Erythroblast (primary cell): Measurements from ENCODE around the gene SLC19A1.

Experiments
- DNase-seq, 2 experiments: peaks; one replicate each; lab custom pipeline; 2025; lab: John Stamatoyannopoulos, UW
- GATA1 ChIP-seq: IDR thresholded peaks from 2 replicates; pipeline ENCODE4 v1.6.1; 2011; ENCODE audit warnings: low read depth, mild to moderate bottlenecking, control low read depth, low read length, moderate library complexity
- POLR2A ChIP-seq: IDR thresholded peaks from 2 replicates; pipeline ENCODE4 v1.6.1; 2011; ENCODE audit warnings: mild to moderate bottlenecking, low read length

Gene SLC19A1

DNA sequence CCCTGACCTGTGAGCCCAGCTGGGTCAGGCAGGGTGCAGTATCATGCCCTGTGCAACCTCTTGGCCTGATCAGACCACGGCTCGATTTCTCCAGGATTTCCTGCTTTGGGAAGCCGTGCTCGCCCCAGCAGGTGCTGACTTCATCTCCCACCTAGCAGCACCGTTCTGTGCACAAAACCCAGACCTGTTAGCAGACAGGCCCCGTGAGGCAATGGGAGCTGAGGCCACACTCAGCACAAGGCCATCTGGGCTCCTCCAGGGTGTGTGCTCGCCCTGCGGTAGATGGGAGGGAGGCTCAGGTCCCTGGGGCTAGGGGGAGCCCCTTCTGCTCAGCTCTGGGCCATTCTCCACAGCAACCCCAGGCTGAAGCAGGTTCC, 29.6 kb downstream of the SLC19A1 start:
- no peak for TF ChIP-seq POLR2A
- TF ChIP-seq GATA1: no peak
- DNase-seq: no peak

DNA sequence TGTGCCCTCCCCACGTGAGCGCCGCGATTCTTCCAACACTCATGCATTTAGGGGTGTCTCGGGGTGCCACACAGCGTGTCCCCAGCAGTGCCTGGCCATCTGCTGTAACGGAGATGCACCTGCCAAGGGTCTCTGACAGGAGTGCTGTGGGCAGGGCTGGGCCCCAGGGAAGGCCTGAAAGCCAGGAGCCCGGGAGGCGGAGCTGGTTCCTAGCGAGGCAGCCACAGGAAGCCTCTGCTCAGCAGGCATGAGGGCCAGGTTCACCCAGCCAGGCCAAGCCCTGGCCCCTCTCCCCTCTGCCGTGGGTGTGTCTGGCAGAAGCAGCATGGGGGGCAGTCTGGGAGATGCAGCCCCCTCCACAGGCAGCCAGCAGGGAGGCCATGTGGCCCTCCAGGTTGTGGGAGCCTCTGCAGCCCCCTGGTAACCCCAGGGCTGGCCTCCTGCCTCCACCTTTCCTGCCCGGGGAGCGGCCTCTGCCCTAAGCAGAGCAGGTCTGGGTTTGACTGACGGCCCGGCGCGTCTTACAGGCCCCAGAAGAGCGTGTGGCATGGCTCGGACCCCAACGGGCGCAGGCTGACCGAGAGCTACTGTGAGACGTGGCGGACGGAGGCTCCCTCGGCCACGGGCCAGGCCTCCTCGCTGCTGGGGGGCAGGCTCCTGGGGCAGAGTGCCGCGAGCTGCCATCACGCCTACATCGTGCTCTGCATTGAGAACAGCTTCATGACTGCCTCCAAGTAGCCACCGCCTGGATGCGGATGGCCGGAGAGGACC, 30.4 kb downstream of the SLC19A1 start:
- TF ChIP-seq POLR2A (no peak), GATA1 (no peak)
- no peak for DNase-seq

DNA sequence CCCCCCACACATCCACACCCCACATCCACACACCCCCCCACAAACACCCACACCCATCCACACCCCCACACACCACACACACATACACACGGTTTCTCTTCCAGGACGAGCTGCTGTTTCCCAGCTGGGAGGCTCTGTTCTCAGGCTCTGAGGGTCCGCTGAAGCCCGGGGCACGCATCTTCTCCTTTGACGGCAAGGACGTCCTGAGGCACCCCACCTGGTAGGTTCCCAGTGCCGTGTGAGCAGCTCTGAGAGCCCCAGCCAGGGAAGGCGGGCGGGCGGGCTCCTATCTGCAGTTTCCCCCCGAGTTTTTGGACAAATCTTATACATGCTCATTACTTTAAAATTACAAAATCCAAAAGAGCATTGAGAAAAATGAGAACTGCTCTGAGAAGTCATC, 31.2 kb downstream of the SLC19A1 start:
- DNase-seq: no peak
- TF ChIP-seq POLR2A (no peak), GATA1 (no peak)

DNA sequence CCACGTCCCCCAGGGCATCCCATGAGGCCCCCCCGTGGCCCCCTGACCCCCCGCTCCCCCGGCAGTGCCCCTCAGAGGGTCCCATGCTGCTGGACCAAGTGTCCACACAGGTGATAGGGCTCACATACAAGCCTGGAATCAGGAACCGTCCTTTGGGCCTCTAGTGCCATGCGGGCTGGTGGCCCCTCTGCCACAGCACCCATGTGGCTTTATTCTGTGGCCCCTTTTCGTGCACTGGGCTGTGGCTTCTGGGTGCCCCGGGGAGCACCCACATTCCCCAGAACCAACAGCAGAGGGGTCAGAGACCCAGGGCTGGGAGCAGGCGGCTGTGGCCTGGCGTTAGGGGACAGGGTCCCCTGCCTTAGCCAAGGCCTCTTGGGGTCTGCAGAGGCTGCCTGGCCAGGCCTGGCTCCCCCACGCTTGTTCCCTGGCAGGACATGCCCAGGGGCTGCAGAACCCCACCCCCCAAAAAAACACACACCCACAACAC, 31.7 kb downstream of the SLC19A1 start:
- DNase-seq: no peak
- TF ChIP-seq GATA1 (no peak), POLR2A (no peak)

DNA sequence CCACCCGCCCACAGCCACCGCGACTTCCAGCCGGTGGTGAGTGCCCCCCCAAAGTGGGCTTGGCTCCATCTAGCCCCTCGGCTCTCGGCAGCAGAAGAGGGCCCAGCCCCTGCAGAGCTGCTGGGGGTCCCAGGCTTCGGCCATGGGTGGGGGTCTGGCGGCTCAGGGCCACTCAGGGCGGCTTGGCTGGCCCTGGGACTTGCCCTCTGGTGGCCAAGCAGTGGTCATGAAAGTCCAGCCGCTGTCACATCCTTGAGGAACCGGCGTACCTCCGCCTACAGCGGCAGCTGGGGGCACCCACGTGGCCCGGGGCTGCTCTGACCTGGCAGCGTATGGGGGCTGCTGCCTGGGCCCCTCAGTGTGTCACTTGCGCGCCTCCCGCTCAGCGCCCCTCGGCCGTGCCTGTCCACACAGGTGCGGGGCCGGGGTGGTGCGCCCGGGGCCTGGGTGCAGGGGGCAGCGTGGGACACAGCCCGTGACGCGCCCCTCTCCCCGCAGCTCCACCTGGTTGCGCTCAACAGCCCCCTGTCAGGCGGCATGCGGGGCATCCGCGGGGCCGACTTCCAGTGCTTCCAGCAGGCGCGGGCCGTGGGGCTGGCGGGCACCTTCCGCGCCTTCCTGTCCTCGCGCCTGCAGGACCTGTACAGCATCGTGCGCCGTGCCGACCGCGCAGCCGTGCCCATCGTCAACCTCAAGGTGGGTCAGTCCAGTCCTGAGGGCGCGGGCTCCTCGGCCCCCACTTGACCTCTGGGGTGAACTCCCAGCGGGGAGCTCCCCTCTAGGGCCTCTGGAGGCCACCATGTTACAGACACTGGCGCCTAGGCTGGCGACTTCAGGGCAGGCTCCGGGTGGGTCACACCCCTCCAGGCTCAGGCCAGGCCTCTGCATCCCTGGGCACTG, 32.4 kb downstream of the SLC19A1 start:
- no peak for TF ChIP-seq GATA1
- no peak for TF ChIP-seq POLR2A

DNA sequence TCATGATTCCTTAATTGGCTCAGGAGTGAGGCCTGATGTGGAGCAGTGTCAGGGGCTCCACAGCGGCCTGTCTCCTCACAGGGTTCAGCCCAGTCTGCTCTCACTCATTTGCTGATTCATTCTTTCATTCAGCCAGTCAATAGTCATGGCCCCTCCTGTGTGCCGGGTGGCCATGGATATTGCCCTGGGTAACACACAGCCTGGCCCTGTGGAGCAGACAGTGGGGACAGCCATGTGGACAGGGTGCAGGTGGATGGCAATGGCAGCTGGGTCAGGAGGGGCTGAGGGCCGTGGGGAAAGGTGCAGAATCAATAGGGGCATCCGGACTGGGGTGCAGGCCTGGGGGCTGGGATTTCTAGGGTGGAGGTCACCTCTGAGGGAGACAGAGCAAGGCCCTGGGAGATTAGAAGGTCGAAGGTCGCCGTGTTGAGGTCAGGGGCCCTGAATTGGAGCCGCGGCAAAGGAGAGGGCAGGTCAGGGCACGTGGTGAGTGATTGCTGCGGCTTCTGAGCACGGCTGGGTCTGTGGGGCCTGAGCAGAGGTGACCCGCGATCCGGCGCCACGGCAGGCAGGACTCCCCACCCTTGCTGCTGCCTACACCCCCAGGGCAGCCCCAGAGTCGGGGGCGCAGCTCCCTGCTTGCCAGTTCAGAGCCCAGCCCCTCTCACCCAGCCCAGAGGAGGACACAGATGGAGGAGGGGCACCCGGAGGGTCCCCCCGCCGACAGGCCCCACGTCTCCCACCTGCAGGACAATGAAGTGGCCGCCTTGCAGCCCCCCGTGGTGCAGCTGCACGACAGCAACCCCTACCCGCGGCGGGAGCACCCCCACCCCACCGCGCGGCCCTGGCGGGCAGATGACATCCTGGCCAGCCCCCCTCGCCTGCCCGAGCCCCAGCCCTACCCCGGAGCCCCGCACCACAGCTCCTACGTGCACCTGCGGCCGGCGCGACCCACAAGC, 33.4 kb downstream of the SLC19A1 start:
- DNase-seq: no peak
- no peak for TF ChIP-seq POLR2A
- TF ChIP-seq GATA1: no peak

More for the DNA sequence above, 32.4 kb downstream of the SLC19A1 start:
- DNase-seq: no peak

DNA sequence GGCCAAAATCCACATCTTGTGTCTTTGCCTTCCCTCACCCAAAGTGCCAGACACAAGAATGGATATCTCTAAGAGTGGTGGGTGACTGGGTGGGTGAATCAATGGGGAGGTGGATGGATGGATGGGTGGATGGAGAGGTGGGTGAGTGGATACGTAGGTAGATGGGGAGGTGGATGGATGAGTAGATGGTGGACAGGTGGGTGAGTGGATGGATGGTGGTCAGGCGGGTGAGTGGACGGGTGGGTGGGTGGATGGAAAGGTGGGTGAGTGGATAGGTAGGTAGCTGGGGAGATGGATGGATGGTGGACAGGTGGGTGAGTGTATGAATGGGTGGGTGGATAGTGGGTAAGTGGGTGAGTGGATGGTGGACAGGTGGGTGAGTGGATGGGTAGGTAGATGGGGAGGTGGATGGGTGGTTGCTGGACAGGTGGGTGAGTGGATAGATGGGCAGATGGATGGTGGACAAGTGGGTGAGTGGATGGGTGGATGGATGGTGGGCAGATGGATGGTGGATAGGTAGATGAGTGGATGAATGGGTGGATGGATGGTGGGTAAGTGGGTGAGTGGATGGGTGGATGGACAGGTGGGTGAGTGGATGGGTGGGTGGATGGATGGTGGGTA, 34.2 kb downstream of the SLC19A1 start:
- no peak for DNase-seq
- no peak for TF ChIP-seq GATA1
- no peak for TF ChIP-seq POLR2A

DNA sequence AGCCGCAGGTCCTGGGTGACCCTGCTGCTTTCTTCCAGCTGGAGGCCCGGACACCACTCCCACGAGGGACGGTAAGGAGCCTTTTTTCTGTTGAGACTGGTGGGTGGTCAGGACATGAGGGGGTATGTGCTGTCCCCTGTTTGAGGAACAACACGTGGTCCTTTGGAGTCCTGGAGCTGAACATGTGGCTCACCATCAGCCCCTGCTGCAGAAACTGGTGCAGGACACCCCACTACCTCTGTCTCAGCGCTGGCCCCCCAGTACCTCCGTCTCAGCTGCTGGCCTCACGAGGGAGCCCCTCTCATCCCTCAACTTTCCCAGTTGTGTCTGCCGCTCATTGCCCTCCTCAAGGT, 34.7 kb downstream of the SLC19A1 start:
- no peak for DNase-seq

DNA sequence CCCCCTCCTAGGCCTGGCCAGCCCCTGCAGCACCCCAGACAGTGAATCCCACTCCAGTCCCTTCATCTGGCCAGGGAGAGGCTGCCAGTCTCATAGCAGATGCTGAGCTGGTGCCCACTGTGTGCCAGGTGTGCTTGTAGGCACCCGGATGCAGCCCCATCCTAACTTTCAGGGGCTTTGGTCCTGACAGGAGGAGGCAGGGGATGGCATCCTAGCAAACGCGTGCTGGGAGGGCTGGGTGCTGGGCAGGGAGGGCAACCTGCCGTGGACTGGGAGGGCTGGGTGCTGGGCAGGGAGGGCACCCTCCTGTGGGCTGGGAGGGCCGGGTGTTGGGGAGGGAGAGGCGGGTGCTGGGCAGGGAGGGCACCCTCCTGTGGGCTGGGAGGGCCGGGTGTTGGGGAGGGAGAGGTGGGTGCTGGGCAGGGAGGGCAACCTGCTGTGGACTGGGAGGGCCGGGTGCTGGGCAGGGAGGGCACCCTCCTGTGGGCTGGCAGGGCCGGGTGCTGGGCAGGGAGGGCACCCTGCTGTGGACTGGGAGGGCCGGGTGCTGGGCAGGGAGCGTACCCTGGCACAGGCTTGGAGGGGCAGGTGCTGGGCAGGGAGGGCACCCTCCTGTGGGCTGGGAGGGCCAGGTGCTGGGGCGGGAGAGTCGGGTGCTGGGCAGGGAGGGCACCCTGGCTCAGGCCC, 35.3 kb downstream of the SLC19A1 start:
- TF ChIP-seq GATA1 (no peak), POLR2A (no peak)
- no peak for DNase-seq

More for the DNA sequence above, 34.7 kb downstream of the SLC19A1 start:
- no peak for TF ChIP-seq POLR2A
- no peak for TF ChIP-seq GATA1

DNA sequence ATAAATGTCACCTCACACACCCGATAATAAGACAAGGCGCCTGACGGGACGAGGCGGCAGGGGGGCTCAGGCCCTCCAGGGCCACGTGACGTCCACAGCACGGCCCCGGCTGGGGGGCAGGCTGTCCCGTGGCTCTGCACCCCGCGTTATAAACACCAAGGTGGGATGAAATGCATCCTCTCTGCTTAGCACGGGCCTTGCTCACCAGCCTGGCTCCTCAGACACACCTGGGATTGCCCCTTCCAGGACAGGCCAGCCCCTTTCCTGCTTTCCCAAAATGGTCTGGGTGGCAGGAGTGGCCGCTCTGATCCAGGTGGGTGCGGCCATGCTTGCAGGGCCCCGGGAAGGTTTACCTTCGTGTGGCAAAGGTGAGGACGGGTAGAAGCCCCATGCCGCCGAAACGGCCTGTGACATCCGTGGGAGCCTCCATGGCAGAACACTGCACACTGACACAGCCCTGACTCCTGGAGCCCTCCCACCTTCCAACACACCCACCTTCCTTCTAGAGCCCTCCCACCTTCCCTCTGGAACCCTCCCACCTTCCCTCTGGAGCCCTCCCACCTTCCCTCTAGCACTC, 35.9 kb downstream of the SLC19A1 start:
- no peak for DNase-seq
- no peak for TF ChIP-seq GATA1
- no peak for TF ChIP-seq POLR2A

DNA sequence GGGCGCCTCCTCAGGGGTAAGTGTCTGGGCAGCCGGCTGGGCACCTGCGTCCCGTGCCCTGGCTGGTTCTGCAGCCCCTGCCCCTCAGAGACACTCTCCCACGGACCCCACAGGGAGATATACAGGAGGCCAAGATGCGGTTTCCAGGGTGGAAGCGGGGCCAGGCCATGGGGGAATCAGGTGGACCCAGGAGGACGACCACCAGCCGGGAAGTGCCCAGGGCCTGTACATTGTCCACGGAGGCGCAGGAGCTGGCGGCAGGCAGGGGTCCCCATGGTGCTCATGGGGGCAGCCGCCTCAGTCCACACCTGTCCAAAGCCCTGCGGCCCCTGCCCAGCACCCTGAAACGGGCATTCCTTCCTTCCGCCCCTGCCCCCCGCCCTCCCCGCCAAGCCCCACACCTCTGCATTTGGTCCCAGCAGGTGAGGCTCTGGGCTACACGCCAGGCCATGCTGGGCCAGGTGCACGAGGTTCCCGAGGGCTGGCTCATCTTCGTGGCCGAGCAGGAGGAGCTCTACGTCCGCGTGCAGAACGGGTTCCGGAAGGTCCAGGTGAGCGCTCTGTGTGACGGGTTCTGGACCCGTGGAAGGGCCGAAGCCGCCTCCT, 36.7 kb downstream of the SLC19A1 start:
- DNase-seq: no peak
- TF ChIP-seq GATA1 (no peak), POLR2A (no peak)
